ENCODE data around the gene NCKIPSD.

- TF ChIP-seq RARB (CRISPR knock-in tag; IDR thresholded peaks at IDR 0.05): no peak
- no peak for TF ChIP-seq TCF4 (CRISPR knock-in tag; IDR thresholded peaks at IDR 0.05; ENCODE audit: borderline replicate concordance)
- no peak for TF ChIP-seq ESRRG (CRISPR knock-in tag; IDR thresholded peaks at IDR 0.05)
- TF ChIP-seq CSDC2 (CRISPR knock-in tag; IDR thresholded peaks at IDR 0.05): no peak
- TF ChIP-seq GLIS3 (CRISPR knock-in tag; IDR thresholded peaks at IDR 0.05): no peak
- TF ChIP-seq CSRNP3 (CRISPR knock-in tag; IDR thresholded peaks at IDR 0.05): no peak
- TF ChIP-seq CREB5 (CRISPR knock-in tag; IDR thresholded peaks at IDR 0.05; ENCODE audit: low read depth): no peak
These were observed 7.7 kb downstream of the NCKIPSD start for GRCh38 chr3:48678056-48678455.

All from SK-N-SH treated with all-trans-retinoic acid at 6 μM for 48 hours (cell line).